OCI-LY3 (cell line): ENCODE measurements around the gene USH2A.

ENCODE experiments used
- H2AFZ ChIP-seq: fragments of 200-600, 300-600 bp; shearing (Covaris generic); 2 replicates; pipeline ENCODE4 v1.6.0; 2014; ENCODE audit warnings: antibody characterized with exemption, low read depth, low read length
- H3K27ac ChIP-seq: fragments of 200-600, 300-600 bp; sonication (generic); 2 replicates; pipeline ENCODE4 v1.5.1; 2014; ENCODE audit warnings: mild to moderate bottlenecking, low read length, moderate library complexity, mixed read lengths
- H3K27me3 ChIP-seq: fragments of 200-600, 300-600 bp; sonication (generic); 2 replicates; pipeline ENCODE4 v1.6.1; 2014; ENCODE audit warnings: low read depth, low read length, mixed read lengths
- H3K36me3 ChIP-seq: fragments of 200-600, 300-600 bp; sonication (generic); replicated peaks from 2 replicates; pipeline ENCODE3; 2014; ENCODE audit warnings: low read depth, low read length, mixed read lengths
- H3K4me1 ChIP-seq: fragments of 300-600, 200-600 bp; sonication (generic); 2 replicates; pipeline ENCODE4 v1.6.1; 2014; ENCODE audit warnings: low read length, mixed read lengths
- H3K4me2 ChIP-seq: fragments of 200-600, 300-600 bp; sonication (generic); 2 replicates; pipeline ENCODE4 v1.6.1; 2014; ENCODE audit warnings: low read length, mixed read lengths
- H3K4me3 ChIP-seq: fragments of 300-600, 200-600 bp; sonication (generic); 2 replicates; pipeline ENCODE4 v1.5.1; 2014; ENCODE audit warnings: antibody characterized with exemption, mild to moderate bottlenecking, low read length, moderate library complexity
- H3K79me2 ChIP-seq: fragments of 300-600, 200-600 bp; shearing (Covaris generic); 2 replicates; pipeline ENCODE4 v1.6.1; 2014; ENCODE audit warnings: mild to moderate bottlenecking, low read length, mixed read lengths
- H3K9ac ChIP-seq: fragments of 300-600, 200-600 bp; shearing (Covaris generic); 2 replicates; pipeline ENCODE4 v1.6.0; 2014; ENCODE audit warnings: mild to moderate bottlenecking, low read length, moderate library complexity
- H3K9me3 ChIP-seq: fragments of 200-600, 300-600 bp; shearing (Covaris generic); 2 replicates; pipeline ENCODE4 v1.6.1; 2014; ENCODE audit warnings: low read length, mixed read lengths; ENCODE audit not compliant: insufficient read depth
- H4K20me1 ChIP-seq: fragments of 200-600, 300-600 bp; sonication (generic); 2 replicates; pipeline ENCODE4 v1.6.1; 2016; ENCODE audit warnings: low read length, mixed read lengths; ENCODE audit not compliant: insufficient read depth
- EZH2phosphoT487 ChIP-seq: fragments of 200-600 bp; shearing (Covaris generic); IDR thresholded peaks from 2 replicates; pipeline ENCODE4 v1.6.1; 2018; ENCODE audit warnings: antibody characterized with exemption, mixed run types, low read depth
- TF ChIP-seq, protein P1 (sequence below): fragments of 200-600, 300-600 bp; sonication (generic); IDR thresholded peaks from 2 replicates; pipeline ENCODE4 v1.5.1; 2014; ENCODE audit warnings: antibody characterized with exemption, low read length, low read depth

The USH2A gene

DNA sequence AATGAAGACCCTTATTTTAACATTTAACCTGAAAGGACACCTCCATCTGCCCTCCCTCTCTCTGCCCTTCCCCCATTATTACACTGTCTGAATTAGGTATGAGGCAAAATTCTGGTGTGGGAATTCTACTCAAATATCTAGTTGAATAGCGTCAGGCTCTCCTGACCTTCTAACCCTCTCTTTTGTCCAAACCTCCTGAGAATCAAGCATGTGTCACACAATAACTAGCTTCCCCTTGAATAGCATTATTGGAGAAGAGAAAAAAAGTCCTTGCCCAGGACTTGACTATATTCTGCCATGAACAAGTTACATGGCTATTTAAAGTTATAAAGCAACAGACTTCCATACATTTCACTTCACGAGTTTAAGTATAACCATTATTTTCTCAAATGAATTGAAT lies 35.5 kb downstream of the USH2A start:
- Histone ChIP-seq H3K9me3 (no peaks in the 10 kb centered on the region), H2AFZ (no peak overlapping the region), H3K27me3 (no peaks in the 10 kb centered on the region), H3K4me1 (no peaks in the 10 kb centered on the region), H3K27ac (no peak overlapping the region), H3K4me3 (no peak overlapping the region), H3K9ac (no peak overlapping the region), H3K36me3 (no peaks in the 10 kb centered on the region), H4K20me1 (no peaks in the 10 kb centered on the region), H3K79me2 (no peaks in the 10 kb centered on the region), H3K4me2 (no peak overlapping the region)
- TF ChIP-seq, protein P1, sequence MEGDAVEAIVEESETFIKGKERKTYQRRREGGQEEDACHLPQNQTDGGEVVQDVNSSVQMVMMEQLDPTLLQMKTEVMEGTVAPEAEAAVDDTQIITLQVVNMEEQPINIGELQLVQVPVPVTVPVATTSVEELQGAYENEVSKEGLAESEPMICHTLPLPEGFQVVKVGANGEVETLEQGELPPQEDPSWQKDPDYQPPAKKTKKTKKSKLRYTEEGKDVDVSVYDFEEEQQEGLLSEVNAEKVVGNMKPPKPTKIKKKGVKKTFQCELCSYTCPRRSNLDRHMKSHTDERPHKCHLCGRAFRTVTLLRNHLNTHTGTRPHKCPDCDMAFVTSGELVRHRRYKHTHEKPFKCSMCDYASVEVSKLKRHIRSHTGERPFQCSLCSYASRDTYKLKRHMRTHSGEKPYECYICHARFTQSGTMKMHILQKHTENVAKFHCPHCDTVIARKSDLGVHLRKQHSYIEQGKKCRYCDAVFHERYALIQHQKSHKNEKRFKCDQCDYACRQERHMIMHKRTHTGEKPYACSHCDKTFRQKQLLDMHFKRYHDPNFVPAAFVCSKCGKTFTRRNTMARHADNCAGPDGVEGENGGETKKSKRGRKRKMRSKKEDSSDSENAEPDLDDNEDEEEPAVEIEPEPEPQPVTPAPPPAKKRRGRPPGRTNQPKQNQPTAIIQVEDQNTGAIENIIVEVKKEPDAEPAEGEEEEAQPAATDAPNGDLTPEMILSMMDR: no peak
- TF ChIP-seq EZH2phosphoT487: no peak

DNA sequence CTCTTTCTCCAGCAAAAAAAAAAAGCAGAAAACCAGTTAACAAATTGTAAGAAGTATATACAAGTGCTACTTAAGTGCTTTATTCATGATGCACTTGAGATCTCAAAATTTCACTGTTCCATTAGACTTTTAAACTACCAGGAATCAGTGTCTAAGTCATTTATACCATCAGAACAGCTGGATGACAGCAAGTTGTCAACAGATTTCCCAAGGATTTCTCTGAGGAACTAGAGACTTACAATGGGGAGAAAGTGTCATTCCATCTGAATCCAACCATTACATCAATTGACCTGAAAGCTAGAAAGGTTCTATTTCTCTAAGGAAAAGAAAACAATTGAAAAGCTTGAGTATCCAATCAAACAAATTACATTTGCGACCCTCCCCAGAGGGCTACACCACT lies 43.8 kb downstream of the USH2A start:
- no peaks in the 10 kb centered on the region for H3K9me3 ChIP-seq
- TF ChIP-seq, protein P1: no peak
- TF ChIP-seq EZH2phosphoT487: no peak
- H3K9ac ChIP-seq: no peak overlapping the region
- H3K27ac ChIP-seq: no peak overlapping the region
- no peak overlapping the region for H3K4me2 ChIP-seq
- H3K36me3 ChIP-seq: no peaks in the 10 kb centered on the region
- H4K20me1 ChIP-seq: no peaks in the 10 kb centered on the region
- H3K4me3 ChIP-seq: no peak overlapping the region
- H3K4me1 ChIP-seq: no peaks in the 10 kb centered on the region
- H3K27me3 ChIP-seq: no peaks in the 10 kb centered on the region
- no peaks in the 10 kb centered on the region for H3K79me2 ChIP-seq
- no peak overlapping the region for H2AFZ ChIP-seq

DNA sequence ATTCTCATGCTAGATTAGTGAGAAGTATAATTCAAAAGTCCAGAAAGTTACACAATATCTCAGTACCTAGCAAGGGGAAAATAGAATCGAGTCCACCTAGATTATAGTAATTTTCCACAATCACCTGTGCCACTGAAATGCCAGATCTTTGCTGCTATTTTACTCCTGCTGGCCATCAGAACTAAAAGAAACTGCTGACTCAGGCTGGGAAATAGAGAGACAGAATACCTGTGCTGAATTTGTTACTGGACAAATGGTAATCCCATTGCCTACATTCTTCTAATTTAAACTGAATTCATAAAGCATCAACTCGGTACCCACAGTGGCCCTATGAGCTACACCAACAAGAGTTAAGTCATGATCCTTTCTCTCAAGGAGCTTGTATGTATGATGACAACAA lies 55.0 kb downstream of the USH2A start:
- TF ChIP-seq EZH2phosphoT487: no peak
- TF ChIP-seq, protein P1: no peak
- Histone ChIP-seq H3K36me3 (no peaks in the 10 kb centered on the region), H3K27ac (no peak overlapping the region), H3K27me3 (no peaks in the 10 kb centered on the region), H3K79me2 (no peaks in the 10 kb centered on the region), H3K4me2 (no peak overlapping the region), H3K9me3 (no peaks in the 10 kb centered on the region), H3K9ac (no peak overlapping the region), H3K4me1 (no peaks in the 10 kb centered on the region), H3K4me3 (no peak overlapping the region), H2AFZ (no peak overlapping the region), H4K20me1 (no peaks in the 10 kb centered on the region)

DNA sequence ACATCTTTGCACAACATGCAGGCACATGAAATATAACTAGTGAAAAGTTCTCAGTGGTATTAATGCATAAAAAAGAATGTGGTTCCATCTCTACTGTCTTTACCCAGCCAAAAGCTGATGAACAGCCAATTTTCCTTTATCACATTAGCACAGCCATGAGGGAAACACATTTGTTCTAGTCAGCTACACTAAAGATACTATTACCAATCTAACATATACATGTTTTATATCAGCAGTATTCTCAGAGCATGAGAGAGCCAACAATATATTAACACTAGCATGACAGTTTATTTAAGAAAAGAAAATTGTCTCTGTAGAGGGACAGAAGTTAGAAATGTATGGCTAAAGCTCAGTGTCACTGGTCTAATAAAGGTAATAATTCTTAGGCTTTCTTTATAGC lies 56.3 kb downstream of the USH2A start:
- H3K36me3 ChIP-seq: no peaks in the 10 kb centered on the region
- no peaks in the 10 kb centered on the region for H3K4me1 ChIP-seq
- H3K9ac ChIP-seq: no peak overlapping the region
- H3K4me2 ChIP-seq: no peak overlapping the region
- H2AFZ ChIP-seq: no peak overlapping the region
- H3K27me3 ChIP-seq: no peaks in the 10 kb centered on the region
- H3K79me2 ChIP-seq: no peaks in the 10 kb centered on the region
- TF ChIP-seq, protein P1: no peak
- TF ChIP-seq EZH2phosphoT487: no peak
- H3K27ac ChIP-seq: no peak overlapping the region
- no peak overlapping the region for H3K4me3 ChIP-seq
- H4K20me1 ChIP-seq: no peaks in the 10 kb centered on the region
- no peaks in the 10 kb centered on the region for H3K9me3 ChIP-seq
